ENCODE measurements around the gene ANO10.
"Not testable (repeated sequence)": the region's sequence is repeated elsewhere in the genome, so short reads cannot be mapped to it uniquely, and the experiment has no call there.

ANO10 gene
- 8.4 to 11.5 (median 9.7) reads per million in 4 donors for total RNA-seq

DNA sequence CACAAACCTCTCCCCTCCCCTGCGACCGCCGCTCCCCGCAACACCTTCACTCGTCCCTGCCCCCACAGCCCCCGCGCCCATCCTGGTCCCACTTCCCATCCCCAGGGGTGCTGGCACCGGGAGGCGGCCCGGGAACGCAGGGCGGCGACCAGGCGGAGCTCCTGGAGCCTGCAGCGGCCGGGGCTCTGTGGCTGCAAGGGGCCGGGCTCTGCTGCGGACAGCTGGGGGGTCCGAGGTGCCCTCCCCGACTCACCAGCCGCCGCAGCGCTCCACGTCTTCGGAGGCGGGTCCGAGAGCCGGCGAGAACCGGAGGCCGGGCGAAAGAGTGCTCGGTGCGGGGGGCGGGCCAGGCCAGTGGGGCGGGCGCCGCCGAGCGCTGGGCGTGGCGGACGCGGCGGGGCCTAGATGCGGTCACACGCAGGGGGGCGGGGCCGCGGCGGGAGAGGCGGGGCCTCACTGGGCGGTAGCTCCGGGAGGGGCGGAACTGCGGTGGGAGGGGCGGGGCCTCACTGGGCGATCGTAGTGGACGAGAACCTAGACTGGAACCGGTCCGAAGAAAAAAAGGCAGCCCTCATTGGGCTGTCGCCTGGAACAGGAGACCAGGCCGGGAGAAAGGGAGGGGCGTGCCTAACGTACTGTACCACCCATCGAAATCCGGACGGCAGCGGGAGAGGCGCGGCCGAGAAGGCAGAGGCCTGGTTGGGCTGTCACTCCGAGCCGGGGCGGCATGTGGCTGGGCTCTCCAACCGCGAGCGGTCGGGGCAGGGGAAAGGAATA, at the start of gene ANO10:
ANO10 (minus strand) TSS at position 356 of the 777 bp plus-strand sequence. CDS start 16,159 bp downstream, outside the sequence.
- DNase-seq: peak; percentile 91 to 97 (median 92)

DNA sequence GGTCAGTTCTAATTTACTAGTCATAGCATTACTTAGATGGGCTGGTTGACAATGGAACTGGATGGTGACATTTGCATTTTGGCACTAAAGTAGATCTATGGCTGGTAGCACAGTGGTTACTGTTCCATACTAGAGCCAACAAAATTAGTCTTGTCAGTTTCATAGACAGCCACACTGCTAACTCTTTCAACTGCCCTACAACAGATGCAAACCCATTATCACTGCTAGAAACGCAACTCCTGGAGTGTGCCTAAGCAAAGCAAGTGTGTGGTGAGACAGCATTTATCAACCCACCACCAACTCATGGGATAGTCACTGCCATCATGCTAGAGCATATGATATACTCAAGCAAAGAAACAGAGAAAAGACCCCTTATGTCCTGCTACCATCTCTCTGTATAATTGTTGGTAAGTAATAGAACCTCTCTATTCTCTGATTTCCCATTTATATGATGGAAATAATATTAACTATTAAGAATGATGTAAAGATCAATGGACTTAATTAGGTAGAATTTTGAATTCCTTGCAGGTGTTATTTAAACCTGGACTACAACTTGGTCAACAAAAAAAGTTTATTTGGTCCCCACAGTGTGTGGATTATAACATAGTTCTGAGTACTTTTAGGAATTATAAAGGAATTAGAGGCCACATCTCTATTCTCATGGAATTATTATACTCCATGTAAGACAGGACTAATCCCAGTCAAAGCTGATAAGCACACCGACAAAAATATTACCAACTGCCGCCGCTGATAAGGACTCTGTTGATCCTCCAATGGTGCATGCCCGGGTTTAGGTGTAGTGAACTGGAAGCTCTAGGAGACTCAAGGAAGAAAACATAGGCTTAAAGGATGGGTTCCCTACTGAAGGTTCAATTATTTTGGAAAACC, 49.1 kb upstream of the ANO10 start:
- no peak for DNase-seq

DNA sequence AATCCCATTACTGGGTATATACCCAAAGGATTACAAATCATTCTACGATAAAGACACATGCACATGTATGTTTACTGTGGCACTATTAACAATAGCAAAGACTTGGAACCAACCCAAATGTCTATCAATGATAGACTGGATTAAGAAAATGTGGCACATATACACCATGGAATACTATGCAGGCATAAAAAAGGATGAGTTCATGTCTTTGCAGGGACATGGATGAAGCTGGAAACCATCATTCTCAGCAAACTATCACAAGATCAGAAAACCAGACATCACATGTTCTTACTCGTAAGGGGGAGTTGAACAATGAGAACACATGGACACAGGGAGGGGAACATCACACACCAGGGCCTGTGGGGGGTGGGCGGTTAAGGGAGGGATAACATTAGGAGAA, 43.2 kb upstream of the ANO10 start:
- not testable (repeated sequence) for DNase-seq

- DNase-seq: not testable (repeated sequence)
These were observed 39.6 kb upstream of the ANO10 start for GRCh38 chr3:43661376-43661775.

- DNase-seq: no peak
These were observed 37.6 kb upstream of the ANO10 start for GRCh38 chr3:43659250-43659880.

DNA sequence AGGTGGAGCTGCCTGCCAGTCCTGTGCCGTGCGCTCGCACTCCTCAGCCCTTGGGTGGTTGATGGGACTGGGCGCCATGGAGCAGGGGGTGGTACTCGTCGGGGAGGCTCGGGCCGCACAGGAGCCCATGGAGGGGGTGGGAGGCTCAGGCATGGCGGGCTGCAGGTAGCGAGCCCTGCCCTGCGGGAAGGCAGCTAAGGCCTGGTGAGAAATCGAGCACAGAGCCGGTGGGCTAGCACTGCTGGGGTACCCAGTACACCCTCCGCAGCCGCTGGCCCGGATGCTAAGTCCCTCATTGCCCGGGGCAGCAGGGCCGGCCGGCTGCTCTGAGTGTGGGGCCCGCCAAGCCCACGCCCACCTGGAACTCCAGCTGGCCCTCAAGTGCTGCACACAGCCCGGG, 34.6 kb upstream of the ANO10 start:
- DNase-seq: not testable (repeated sequence)

DNA sequence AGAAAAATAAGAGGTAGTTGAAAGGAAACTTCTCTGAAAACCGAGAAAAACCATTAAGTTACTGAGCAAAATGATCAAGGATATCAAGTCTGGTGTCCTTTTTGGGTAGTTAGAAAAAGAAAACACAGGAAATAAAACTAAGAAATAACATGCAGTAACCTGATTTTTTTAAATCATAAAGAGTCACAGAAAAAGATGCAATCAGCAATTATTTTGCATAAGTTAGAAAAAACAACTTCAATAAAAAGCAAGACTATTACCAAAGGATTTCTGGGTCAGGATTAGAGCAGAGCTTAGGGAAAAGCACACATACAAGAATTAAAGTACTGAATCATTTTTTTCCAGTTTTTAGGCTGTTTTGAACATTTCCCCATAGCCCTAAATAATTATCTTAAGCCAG, 28.5 kb upstream of the ANO10 start:
- no peak for DNase-seq

DNA sequence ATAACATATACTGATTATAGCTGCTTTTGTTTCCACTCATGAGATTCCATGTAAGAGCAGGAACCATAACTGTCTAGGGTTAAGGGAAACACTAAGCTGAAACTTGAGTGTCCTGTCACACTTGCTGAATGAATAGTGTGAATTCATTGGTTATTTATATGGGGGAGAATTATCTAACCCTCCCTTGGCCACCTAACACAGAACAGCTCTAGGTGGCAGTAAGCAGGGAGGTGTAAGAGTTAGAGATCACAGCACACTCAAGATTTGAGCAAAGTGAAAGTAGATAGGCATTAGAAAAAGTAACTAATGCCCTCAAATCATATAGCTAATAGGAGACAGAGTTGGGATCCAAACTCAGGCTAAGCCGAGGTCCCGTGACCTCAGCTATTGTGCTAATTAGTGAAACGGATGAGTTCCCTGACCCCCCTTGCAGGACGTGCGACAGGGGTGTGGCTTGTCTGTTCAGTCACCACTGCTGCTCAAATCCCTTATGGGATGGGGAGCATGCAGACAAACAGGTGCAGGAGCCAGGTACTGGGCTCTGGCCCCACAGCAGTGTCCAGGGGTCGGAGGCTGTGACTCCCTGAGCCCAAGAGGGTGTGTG, 27.7 kb upstream of the ANO10 start:
- DNase-seq: no peak

GRCh38 chr3:43648957-43649356, 27.1 kb upstream of the ANO10 start:
- no peak for DNase-seq

DNA sequence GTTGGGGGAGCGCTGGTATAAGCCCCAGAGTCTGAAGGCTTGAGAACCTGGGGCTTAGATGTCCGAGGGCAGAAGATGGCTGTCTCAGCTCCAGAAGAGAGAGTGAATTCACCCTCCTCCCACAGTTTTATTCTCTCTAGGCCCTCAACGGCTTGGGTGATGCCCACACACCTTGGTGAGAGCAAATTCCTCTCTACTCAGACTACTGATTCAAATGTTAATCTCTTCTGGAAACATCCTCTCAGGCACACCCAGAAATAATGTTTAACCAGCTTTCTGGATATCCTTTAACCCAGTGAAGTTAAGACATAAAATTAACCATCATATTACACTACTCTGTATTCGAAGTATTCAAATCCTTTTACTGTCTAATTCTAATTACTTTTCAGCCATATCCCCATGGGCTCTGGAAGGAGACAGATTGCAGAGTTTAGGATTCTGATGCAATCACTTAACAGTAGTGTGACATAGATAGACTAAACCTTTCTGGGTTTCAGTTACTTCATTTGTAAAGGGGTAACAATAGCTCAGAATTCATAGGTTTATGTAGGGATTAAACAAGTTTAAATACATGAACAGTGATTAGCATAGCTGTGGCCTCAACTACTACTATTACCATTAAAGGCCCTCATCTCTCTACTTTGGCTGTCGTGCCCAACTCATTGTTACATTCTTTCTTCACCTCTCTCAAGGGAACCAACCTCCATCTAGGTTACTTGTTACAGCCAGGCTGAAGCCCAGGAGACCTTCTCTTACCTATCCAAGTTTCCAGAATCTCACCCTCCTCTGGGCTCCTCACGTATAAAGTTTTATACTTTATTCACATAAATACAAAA, 25.7 kb upstream of the ANO10 start:
- DNase-seq: no peak

DNA sequence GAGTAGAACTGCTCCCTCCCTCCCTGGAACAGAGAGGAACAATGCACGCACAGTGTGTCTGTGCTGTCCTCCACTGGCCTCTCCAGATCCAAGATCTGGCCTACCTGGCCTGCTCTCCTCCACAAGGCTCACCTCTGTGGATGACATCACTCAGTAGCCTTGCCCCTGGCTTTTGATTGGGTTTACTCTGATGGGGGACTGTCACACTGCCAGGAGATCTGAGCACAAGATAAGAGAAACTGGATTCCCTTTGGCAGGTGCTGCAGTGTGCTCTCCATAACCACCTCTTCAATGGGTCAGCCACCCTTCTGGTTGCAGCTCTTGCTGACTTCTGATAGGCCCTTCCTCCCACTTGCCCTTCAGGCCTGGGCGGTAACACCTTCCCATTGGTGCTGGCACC, 22.6 kb upstream of the ANO10 start:
- no peak for DNase-seq

GRCh38 chr3:43641306-43642114, 19.7 kb upstream of the ANO10 start:
- DNase-seq: no peak

- no peak for DNase-seq
These were observed 18.9 kb upstream of the ANO10 start for GRCh38 chr3:43640681-43641080.

GRCh38 chr3:43638594-43639447, 17.0 kb upstream of the ANO10 start:
- peak in 2 of 5 donors; percentile 5 to 53 for DNase-seq

GRCh38 chr3:43637702-43638101, 15.9 kb upstream of the ANO10 start:
- DNase-seq: no peak

- no peak for DNase-seq
These were observed 11.2 kb upstream of the ANO10 start for GRCh38 chr3:43632986-43633385.

GRCh38 chr3:43632269-43632733, 10.5 kb upstream of the ANO10 start:
- no peak for DNase-seq

DNA sequence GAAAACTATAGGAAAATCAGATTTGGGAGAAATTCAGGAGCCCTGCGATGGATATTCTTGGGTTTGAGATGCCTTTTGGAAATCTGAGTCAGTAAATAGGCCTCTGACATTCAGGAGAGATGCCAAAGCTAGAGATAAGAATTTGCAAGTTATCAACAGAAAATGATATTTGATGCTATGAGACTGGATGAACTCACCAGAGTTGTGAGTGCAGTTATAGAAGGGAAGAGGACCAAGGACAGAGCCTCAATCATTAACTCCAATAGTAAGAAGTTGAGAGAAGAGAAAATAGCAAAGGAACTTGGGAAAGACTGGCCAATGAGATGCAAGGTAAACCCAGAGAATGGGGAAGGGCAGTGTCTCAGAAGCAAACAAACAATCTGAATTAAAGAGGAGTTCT, 7.9 kb upstream of the ANO10 start:
- DNase-seq: no peak

DNA sequence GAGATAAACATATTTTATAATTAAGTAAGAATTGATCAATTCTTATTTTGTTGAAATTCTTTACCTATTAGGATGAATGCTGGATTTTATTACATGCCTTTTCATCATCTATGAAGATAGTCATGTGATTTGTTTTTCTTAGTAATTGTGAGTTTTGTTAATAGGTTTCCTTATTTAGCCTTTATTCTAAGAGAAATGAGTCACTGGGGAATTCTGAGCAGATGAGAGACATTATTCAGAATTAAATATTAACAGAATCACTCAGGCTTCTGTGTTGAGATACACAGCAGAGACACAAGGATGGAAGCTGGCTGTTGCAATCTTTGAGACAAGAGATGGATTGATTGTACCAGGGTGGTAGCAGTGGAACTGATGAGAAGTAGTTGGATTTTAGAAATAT, 7.4 kb upstream of the ANO10 start:
- peak in 1 of 5 donors; percentile 10 for DNase-seq

DNA sequence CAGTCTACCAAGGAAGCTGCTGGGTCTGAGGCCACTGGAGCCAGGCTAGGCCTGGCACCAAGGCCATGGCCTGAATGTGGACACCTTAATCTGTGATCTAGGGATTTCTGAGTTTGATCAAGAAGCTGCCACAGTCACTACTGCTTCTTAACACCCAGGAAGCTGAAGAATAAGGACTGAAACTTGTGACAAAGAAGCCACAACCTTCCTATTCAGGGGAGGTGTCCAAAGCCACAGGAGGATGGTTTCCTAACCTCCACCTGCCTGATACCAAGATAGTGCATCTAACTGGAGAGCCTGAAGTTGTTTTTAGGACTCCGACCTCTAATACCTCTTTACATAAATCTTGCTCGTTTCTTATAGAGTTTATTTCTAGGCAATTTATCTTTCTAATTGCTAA, 5.5 kb upstream of the ANO10 start:
- DNase-seq: peak in 1 of 5 donors; percentile 52
